Fibroblast of skin of right biceps (primary cell): ENCODE measurements around the gene USP3.

Experiments
- DNase-seq: peaks from one replicate; pipeline ENCODE4 v3.0.0-alpha.2; 2013

USP3 gene

GRCh38 chr15:63499175-63499549 is 5.2 kb upstream of the USP3 start:
- no peak for DNase-seq

DNA sequence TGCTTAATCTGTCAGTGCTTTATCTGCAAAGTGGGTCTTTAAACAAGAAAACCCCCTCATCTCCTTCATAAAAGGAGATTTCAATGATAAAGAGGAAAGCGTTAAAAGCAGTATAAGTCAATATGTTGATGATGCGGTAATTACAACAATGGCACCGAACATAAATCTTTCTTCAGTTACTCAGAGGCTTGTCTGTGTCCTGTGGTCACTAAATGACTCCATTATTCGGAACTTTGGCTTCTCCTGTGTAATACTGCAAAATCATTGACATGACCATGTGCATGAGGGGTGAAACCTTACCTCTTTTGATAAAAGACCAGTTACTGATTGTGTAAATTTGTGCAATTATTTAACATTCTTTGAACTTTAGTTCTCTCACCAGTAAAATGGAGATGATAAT is 4.8 kb upstream of the USP3 start:
- DNase-seq: no peak

GRCh38 chr15:63500265-63501250 is 3.8 kb upstream of the USP3 start:
- DNase-seq: no peak

GRCh38 chr15:63501256-63502089 is 2.9 kb upstream of the USP3 start:
- peak; percentile 91 for DNase-seq

DNA sequence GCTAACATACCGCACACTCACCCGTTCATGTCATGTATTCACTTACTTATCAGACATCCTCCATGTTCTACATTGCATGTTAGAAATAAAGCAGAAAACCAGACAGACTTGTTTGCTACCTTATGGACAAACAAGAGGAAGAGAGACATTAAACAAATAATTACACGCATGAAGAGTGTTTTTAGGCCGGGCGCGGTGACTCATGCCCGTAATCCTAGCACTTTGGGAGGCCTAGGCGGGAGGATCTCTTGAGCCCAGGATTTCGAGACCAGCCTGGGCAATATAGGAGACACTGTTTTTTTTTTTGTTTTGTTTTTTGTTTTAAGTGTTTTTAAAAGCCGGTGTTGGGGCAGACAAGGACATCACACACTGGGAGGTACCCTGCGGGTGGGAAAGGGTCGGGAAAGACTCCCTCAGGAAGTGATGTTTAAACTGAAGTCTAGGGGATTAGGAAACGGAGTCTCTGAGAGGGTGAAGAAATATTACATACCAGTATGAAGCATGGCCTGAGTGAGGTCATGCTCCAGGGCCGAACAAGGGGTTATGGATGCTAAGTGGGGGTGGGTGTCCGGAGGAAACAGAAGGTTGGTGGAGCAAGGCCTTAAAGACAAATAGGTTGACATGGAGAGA is 2.1 kb upstream of the USP3 start:
- DNase-seq: no peak

DNA sequence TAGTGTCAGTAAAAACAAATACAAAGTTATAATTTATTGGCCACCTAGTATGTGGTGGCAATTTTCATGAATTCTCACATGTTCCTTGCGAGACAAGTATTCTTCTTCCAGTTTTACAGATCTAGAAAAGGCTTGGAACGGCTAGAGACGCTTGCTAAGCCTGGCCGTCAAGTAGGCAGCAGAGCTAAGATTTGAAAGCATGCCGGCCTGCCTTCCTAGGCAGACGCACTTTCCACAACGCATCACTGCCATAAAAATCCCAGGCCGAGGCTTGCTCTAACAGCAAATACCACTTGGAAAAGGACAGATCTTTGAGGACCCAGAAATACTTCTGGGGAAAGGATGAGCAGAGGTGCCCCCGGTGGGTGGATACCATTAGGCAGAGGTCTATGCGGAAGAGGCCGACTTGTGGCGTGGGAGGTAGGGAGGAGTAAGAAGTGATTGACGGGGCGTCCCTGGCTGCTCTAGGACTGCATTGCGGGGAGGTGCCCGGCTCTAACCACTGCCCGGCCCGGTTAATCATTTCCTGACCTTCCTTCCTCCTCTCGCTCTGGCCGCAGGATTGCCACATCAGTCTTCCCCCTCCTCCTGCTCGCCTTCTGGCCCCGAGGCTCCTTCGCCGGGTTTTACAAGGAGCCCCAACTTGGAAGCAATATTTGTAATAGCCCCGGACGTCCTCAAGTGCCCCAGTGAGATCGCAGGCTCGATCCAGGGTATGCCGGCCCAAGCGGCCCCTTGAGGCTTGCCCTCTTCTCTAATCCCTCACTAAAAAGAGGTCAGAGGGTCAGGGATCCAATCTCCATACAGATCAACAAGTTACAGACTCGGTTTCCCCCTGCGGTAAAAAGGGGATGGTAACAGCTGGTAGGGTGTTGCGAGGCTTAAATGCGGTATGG is 1.3 kb upstream of the USP3 start:
- peak; percentile 70 for DNase-seq

DNA sequence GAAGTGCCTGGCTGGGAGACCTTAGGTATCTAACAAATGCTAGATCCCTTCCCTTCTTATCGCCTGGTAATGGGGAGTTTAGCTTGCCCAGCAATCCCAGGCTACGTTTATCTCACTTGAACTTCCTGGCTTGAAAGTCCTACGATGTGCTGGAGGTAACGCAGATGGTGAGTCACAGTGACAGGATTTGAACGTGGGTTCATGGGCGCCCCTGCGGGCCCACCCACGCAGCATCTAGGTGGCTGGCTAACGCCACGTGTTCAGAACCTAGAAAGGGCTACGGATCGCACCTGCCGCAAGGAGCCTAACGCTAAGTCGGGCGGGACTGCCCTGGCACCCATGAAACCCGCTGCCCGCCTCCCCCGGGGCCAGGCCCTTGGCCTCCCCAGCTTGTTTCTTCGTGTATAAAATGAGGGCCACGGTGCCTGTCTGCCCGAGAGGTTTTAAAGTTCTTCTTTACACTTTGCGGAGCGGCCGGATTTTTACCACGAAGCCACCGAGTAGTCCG is 600 bp upstream of the USP3 start:
- peak; percentile 81 for DNase-seq

- peak; percentile 57 for DNase-seq
Measured at GRCh38 chr15:63504979-63505841, 817 bp downstream of the USP3 start.

- DNase-seq: no peak
Measured at GRCh38 chr15:63505842-63506222, 1.4 kb downstream of the USP3 start.

GRCh38 chr15:63506537-63507035 is 2.2 kb downstream of the USP3 start:
- no peak for DNase-seq

- DNase-seq: no peak
Measured at GRCh38 chr15:63507878-63508818, 3.8 kb downstream of the USP3 start.

- no peak for DNase-seq
Measured at GRCh38 chr15:63509056-63509954, 4.9 kb downstream of the USP3 start.

DNA sequence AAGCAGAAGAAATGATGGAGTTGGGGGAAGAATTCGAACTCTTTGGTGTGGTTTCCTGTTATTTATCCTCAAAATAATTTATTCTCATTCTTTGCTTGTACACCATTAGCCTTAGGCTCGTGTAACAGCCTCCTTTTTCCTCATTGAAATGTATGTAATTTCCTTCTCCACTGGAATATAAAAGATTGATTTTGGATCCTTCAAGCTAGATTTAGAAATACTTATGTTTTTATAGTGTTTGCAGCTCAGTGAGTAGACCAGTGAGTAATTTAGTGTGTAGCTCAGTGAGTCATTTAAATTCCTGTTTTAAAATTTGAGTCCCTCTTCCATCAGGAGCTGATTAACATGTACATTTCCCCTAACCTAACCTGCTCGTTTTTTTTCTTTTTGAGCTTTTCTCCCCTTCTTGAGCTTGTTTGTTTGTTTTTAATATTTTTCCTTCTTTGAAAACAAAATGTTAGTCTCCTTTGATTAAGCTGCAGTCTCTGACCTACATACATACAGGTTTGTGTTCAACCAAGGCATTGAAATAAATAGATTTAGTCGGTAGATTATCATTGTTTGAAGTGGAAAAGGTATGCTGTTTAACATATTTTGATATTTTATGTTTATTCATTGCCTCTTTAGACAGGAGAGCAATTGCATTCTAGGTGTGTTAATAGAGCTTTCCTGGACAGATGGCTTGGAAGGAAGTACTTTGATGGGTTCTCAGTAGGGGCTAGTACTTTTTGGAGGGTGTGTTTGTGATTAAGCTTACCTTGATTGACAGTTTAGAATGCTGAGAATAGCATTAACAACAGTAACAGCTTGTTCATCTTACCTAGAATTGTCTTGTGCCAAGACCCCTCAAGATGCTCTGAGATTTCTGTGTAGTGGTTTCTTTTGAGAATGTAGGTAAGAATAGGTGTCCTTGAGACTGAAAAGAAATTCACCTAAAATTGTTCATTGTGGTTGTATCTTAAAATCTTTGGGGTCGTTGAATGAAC is 5.9 kb downstream of the USP3 start:
- DNase-seq: peak; percentile 85

DNA sequence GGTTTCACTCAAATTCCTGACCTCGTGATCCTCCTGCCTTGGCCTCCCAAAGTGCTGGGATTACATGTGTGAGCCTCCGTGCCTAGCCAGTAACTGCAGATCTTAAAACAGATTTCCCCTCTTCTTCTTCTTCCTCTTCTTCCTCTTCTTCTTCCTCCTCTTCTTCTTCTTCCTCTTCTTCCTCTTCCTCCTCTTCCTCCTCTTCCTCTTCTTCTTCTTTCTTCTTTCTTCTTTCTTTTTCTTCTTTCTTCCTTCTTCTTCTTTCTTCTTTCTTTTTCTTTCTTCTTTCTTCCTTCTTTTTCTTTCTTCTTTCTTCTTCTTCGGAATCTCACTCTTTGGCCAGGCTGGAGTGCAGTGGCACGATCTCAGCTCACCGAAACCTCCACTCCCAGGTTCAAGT is 7.8 kb downstream of the USP3 start:
- no peak for DNase-seq

GRCh38 chr15:63513271-63513670 is 8.9 kb downstream of the USP3 start:
- DNase-seq: no peak

DNA sequence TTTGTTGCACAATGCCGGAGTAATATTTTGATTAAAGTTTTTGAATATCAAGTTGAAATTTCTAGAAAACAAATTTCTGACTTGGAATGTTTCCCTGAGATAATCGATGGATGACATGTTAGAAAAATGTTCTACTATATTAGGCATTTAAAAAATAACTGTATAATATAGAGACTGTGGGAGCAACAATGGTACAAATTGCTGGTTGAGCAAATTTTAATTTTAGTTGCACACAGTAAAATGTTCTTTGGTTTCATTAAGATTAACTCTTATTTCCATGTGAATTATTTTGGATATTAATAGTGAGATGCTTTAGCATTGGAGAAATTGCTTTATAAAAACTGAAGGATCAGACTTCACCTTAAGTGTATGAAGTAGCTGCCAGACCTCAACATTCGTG is 9.3 kb downstream of the USP3 start:
- no peak for DNase-seq

GRCh38 chr15:63514531-63514943 is 10.1 kb downstream of the USP3 start:
- peak; percentile 64 for DNase-seq
